Epidermal melanocyte (primary cell): Measurements from ENCODE around the gene GAS5.

Source experiments
- DNase-seq: peaks from one replicate; pipeline ENCODE4 v3.0.0; 2011; ENCODE audit warnings: low spot score; ENCODE audit not compliant: insufficient read length

The GAS5 gene

DNA sequence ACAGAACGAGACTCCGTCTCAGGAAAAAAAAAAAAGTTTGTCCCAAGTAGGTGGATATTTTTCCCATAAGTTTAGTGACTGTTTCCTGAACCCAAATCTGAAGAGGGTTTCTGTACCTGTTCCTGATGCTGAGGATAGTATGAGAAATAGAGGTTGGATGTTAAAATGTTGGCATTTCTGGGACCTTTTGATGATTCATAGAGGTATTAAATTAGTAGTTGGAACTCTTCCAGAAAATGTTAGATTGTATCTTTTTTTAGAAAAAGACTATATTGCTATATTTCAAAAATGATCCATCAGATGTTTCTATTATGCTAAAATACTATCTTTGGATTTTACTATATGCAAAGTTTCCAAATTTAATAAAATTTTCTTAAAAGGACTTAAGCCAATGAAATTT is 40.2 kb downstream of the GAS5 start:
- no peak for DNase-seq

DNA sequence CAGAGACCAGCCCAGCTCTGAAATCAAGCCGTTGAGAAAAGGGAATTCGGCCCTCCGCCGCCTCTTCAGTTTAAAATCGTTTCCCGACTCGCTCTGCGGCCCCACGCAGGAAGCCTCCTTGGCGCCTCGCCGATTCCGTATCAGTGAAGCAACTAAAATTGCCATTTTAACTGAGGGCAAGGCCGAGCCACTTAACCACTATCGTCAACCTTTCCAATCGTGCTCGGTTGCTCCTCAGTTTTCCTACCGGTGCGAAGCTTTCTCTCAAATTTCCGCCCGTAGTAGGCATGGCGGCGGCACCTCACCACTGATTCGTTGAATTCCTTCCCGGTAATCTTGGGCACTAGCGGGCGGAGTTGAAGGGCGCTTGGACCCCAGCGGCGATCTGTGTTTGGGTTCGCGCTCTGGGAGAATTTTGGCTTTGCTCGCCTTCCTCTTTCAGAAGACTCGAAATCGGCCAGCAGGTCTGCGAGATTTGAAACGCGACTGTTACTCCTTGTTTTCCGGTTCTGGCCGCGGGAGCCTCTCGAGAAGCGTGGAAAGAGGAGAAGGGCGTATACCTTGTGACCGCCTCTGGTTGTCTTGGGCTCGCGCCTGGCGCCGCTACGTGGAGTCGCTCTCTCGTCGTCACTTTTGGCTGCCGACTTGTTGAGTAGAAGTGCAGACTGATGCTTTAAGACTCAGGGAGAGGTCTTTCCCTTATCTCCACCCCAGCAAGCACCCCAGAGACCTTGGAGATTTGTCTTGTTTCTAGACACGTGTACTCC is 43.3 kb downstream of the GAS5 start, which contains the start of the genes CENPL and DARS2:
Gene CENPL, minus strand, starts transcription at position 569 of the 767 bp plus-strand sequence. CDS start 13,584 bp downstream, outside the sequence.
Gene DARS2, plus strand, starts transcription at position 359 of the 767 bp plus-strand sequence. CDS start 557 bp downstream, outside the sequence.
- DNase-seq = peak; percentile 92

DNA sequence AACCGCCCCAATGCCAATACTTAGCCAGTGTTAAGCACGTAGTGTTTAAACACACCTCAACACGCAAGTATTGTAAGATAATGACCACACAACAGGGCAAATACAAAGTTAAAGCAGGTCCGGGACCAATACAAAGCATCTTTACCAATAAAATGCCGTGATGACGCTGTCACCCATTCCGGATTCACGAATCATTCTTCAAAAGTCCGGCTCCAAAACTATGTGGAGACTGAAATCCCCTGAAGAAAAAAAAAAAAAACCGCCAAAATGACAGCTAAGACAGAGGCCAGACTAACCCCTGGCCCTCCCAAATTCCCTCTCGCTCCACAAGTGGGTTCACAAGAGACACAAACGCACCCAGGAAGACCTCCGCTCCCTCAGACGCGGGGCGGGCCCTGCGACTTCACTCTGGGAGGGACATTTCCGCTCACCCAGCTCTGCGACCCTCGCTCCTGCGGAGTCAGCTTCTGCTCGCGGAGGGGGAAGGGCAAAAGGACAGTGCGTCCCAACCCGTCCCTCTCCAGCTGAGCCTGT is 43.9 kb downstream of the GAS5 start:
- DNase-seq = no peak

DNA sequence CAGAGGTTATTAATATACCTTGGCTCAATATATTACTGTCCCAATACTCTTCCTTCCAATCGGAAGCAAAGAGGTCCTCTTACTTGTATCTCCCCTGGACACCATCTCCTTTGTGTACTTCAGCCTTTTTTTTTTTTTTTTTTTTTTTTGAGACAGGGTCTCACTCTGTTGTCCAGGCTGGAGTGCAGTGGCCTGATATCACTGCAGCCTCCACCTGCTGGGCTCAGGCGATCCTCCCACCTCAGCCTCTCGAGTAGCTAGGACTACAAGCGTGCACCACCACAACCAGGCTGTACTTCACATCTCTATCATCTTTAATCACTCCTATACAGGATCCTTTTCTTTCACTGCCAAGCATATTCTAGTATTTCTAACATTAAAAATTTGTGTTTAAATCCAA is 46.1 kb downstream of the GAS5 start:
- no peak for DNase-seq

DNA sequence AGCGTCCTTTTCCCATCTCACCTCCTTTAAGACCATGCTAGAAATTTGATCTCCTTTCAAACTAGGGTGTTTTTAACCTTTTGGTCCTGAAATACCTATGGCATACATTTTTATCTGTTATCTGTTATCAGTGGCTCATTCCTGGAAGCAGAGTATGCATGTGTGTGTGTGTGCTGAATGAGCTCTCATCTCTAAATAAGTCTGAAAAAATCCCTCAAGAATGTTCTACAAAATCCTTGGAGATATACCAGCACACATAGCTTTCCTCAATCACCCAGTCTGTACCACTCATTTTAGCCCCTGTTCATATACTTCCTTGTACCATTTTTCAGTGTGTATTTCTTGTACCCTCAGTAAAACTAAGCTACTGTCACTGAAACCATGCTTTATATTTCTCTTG is 49.3 kb downstream of the GAS5 start:
- no peak for DNase-seq
